T-helper 1 cell treated with Interleukin-12 subunit alpha and Interleukin-12 subunit beta and Interleukin-4 antibody, amounts not matched to agents 30 ng/mL and 1 ng/mL, for 36 hours (primary cell): ENCODE results near the gene ZDHHC18. TPM values are rescaled to one million over a fixed set of nuclear protein-coding genes. Genes with fewer than 3 reads are reported as not detected.

Experiments
- intact Hi-C: fragments of 100-400 bp; cut with micrococcal nuclease; formaldehyde crosslinking; loops from one replicate; pipeline ENCODE4 v1.15.1; 2024
- total RNA-seq: library from RNA; stranded (reverse); gene quantifications from 2 replicates; pipeline ENCODE4 v1.2.3, GENCODE V29; 2022

ZDHHC18 gene
- total RNA-seq, 1 donor from 2014 or later = 89.0 TPM

DNA sequence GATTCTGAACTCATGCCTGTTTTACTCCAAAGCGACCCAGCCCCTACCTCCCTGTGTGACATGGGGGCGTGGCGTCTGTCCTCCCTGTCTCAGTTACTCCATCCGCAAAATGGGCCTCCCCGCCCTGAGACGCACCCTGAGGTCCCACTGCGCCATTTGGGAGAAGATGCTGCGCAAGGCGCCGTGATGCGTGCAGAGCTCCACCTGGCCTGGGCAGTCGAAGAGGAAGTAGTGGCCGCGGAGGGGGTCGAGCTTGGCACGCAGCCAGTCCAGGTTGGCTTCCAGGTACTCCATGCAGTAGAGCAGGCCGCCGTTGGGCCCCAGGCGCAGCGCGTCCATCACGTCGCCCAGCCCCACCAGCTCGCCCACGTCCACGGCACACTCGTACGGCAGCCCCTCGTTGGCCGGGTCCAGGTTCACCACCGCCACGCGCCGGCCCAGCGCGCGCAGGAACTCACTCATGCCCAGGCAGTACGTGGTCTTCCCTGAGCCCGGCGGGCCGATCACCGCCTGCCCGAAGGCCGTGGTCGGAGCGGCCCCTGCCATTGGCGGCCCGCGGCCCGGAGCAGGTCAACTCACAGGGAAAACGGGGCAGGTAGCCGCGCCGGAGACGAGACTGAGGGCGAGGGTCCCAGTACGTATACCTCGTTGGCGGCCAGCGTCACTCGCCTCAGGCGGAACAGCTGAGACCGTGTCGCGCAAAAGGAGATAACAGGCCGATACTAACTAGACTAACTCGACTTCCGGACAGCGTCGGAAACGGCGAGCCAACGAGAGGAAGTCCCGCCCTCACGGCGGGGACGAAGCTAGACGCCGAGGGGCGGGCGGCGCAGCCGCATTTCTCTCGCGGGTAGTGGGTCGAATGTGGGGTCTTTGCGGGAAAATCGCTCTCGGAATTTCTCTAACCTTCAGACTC, 63.3 kb downstream of the ZDHHC18 start, which contains the start of gene GPN2:
Gene GPN2 (minus strand): TSS at position 733 of the 916 bp plus-strand sequence. CDS start 187 bp downstream, at position 546.
- intact Hi-C loops = loop anchor here (1.0 to 10.0 kb wide), 8 partner anchors 10 to 985 kb away; partner anchors contain the start of genes GPATCH3, NUDC, STMN1 and WDTC1

DNA sequence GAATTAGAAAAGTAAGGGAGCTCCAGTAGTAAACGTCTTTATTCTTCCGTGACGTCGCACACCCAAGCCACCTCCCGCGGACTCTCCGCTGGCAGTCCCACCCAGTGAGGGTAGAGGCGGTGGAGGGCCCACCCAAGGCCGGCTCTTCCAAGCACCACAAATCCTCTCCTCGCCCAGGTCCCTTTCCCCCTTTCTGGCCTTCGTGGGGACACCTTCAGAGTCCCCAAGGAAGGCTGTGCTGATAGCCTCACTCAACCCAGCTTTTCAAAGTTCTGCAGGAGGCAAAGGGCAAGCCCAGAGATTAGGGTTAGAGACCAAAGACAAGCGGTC, 63.9 kb downstream of the ZDHHC18 start:
- intact Hi-C loops = loop anchor here (1.0 to 10.0 kb wide), 8 partner anchors 10 to 986 kb away; partner anchors contain the start of genes GPATCH3, NUDC, STMN1 and WDTC1

DNA sequence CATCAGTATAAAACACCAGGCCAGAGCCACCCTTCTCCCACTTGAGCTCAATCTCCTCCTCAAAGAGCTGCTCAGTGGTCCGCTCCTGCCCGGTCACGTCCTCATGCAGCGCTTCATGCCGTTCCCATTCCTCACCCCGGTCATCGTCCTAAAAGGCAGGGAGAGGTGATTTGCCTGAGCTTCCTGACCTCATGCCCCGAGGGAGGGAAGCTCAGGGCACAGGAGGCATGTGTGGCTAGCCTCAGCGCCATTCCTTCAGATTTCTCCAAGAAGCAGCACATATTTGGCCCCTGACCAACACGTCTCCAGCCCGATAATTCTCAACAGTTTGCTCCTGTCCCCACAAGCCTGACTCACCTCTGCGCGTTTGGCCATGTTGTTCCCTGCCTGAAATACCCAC, 67.8 kb downstream of the ZDHHC18 start:
- intact Hi-C loops = loop anchor here (10.0 kb wide), 1 partner anchor 989 kb away; the partner anchor contains the start of gene STMN1

DNA sequence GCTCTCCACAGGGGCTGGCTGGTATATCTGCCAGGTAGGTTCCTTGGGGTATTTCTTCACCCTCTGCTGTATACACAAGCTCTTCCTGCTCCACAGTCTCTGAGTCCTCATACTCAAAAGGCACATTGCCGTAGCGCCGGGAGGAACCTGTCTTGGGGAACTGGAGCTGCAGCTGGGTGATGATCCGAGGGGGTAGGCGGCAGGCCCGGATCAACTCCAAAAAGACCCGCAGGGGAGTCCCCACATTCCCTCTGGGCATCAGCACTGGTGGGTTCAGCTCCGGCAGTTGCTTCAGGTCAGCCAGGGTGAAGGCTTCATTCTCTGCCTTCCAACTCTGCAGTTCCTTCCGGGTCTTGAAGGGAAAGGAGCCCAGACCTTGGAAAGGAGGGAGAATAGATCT, 70.9 kb downstream of the ZDHHC18 start:
- intact Hi-C loops = loop anchor here (10.0 kb wide), 1 partner anchor 993 kb away; the partner anchor contains the start of gene STMN1

DNA sequence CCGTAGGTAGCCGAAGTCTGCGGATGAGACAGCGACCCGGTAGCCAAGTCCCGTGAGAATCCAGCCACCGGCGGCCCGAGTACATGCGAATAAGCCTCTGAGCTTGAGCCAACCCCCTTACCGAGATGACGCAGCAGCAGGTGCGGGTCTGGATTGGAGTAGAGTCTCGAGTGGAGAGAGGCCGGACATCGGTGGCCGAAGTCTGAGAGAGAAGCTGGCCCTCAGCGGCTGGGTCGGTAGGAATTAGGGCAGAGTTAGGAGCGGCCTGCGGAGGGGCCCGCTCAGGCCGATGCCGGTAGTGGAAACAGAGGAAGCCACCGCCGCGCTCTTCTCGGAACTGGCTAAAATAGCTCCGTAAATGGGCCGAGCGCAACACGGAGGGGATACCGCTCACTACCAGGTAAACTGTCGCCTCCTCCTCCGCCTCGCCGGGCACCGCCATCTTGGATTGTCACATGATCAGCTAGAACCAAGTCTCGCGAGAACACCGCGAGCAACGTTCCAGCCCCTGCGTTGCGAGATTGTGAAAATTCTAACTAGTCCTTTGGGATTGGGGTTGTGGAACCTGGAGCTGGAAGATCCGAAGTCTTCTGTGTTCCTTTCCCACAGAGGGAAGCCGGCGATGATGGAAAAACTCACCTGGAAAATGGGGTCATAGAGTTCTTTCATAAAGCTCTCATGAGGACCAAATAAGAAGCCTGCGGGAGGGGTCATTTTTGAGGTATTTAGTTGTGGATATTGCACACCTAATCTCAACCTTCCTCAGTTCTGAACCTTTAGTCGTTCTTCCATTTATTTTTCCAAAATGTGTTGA, 73.7 kb downstream of the ZDHHC18 start, which contains the start of gene GPATCH3:
Gene GPATCH3 (minus strand): TSS at position 467 of the 814 bp plus-strand sequence. CDS start 25 bp downstream, at position 442.
- intact Hi-C loops = loop anchor here (1.0 to 5.0 kb wide), 3 partner anchors 10 to 92 kb away; partner anchors contain the start of genes GPN2, NUDC and TRNP1

DNA sequence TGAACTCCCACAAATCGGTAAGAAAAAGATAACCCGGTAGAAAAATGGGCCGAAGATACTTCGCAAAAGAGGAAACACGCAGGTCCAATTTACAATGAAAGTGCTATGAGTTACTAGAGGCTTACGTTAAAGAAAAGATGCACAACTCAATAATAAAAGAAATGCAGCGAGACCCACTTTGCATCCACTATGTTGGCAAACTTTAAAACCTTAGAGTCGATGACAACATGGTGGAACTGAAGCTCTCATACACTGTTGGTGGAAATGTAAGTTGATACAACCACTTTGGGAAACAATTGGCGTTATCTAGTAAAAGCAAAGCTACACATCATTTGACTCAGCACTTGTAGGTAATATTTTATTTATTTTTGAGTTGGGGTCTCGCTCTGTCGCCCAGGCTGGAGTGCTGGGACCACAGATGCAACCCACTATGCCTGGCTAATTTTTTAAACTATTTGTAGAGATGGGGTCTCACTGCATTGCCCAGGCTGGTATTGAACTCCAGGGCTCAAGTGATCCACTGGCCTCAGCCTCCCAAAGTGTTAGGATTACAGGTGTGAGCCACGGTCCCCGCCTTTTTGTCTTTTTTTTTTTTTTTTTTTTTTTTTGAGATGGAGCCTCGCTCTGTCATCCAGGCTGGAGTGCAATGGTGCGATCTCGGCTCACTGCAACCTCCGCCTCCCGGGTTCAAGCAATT, 74.5 kb downstream of the ZDHHC18 start:
- intact Hi-C loops = loop anchor here (1.0 to 5.0 kb wide), 3 partner anchors 11 to 91 kb away; partner anchors contain the start of genes GPN2, NUDC and TRNP1

Other genes starting within 250 kb of the ZDHHC18 start
- gene ARID1A, start 130.7 kb upstream of the ZDHHC18 start, total RNA-seq = 124 and 130 TPM in 2 replicates
- 11.3 and 12.2 TPM in 2 replicates for gene PIGV, start 38.7 kb upstream of the ZDHHC18 start, total RNA-seq
- 1.2 and 1.4 TPM in 2 replicates for gene SFN, start 36.5 kb downstream of the ZDHHC18 start, total RNA-seq
- gene GPN2, start 63.6 kb downstream of the ZDHHC18 start, total RNA-seq = 34.1 and 35.5 TPM in 2 replicates
- gene GPATCH3, start 73.8 kb downstream of the ZDHHC18 start, total RNA-seq = 14.8 and 19.0 TPM in 2 replicates
- not detected in 2 replicates for gene NR0B2, start 87.3 kb downstream of the ZDHHC18 start, total RNA-seq
- 71.8 and 74.6 TPM in 2 replicates for gene NUDC, start 95.1 kb downstream of the ZDHHC18 start, total RNA-seq
- not detected in 2 replicates for gene KDF1, start 133.8 kb downstream of the ZDHHC18 start, total RNA-seq
- gene TRNP1, start 167.0 kb downstream of the ZDHHC18 start, total RNA-seq = 0.32 and 0.68 TPM in 2 replicates
- gene TENT5B, start 186.2 kb downstream of the ZDHHC18 start, total RNA-seq = not detected in 2 replicates